Measurements from ENCODE around the gene CAPG. TPM values are rescaled to one million over a fixed set of nuclear protein-coding genes. Genes with fewer than 3 reads are reported as not detected.
A peak's percentile ranks its signal among the peaks of the same experiment; 100 is the strongest.

The CAPG gene
- total RNA-seq, 4 donors from 2014 or later = 18.3 to 92.1 (median 45.2) TPM

- peak overlapping the region; percentile 69 to 94 (median 84) for H3K27ac ChIP-seq
- no peak overlapping the region for H3K4me3 ChIP-seq
- H3K9me3 ChIP-seq = no peaks in the 10 kb centered on the region
- intact Hi-C loops (cut with DNase I; ENCODE audit: low total_unique reads) = no loop called here
- H3K36me3 ChIP-seq = no peaks in the 10 kb centered on the region
- TF ChIP-seq POLR2AphosphoS5 (IDR thresholded peaks at IDR 0.05) = peak; percentile 90 to 95 (median 92)
- TF ChIP-seq CTCF (IDR thresholded peaks at IDR 0.05) = no peak
- TF ChIP-seq EP300 (IDR thresholded peaks at IDR 0.05; ENCODE audit: low read depth) = peak; percentile 63
- TF ChIP-seq POLR2A (IDR thresholded peaks at IDR 0.05) = no peak
- WGBS, 2 donors (ENCODE audit: low coverage in 1 of 2) = 37% methylated on average over 6 of the region's 6 CpGs; no CpG with 5 or more reads in 1 of the 2 donors
- H3K4me1 ChIP-seq = peaks cover 25 to 43% (median 37%) of the 10 kb centered on the region in 4 donors
- in situ Hi-C loops (cut with MboI; ENCODE audit: low pct_ligation_motif_present in 1 of 4, low pct_unique_long_range_greater_than_20kb in 1 of 4, low sequenced_read_pairs in 3 of 4) = no loop called here
- peak; percentile 79 for DNase-seq
- H3K27me3 ChIP-seq = no peaks in the 10 kb centered on the region
Observed at GRCh38 chr2:85433511-85434089, 23.4 kb upstream of the CAPG start.

GRCh38 chr2:85431570-85432205 is 21.5 kb upstream of the CAPG start:
- H3K36me3 ChIP-seq = no peaks in the 10 kb centered on the region
- intact Hi-C loops (cut with DNase I; ENCODE audit: low total_unique reads) = no loop called here
- no peak overlapping the region for H3K27ac ChIP-seq
- in situ Hi-C loops (cut with MboI; ENCODE audit: low pct_ligation_motif_present in 1 of 4, low pct_unique_long_range_greater_than_20kb in 1 of 4, low sequenced_read_pairs in 3 of 4) = no loop called here
- TF ChIP-seq CTCF (IDR thresholded peaks at IDR 0.05) (no peak), POLR2AphosphoS5 (IDR thresholded peaks at IDR 0.05) (no peak), POLR2A (IDR thresholded peaks at IDR 0.05) (no peak), EP300 (IDR thresholded peaks at IDR 0.05; ENCODE audit: low read depth) (no peak)
- no peak for DNase-seq
- H3K4me3 ChIP-seq = no peak overlapping the region
- H3K27me3 ChIP-seq = no peaks in the 10 kb centered on the region
- H3K9me3 ChIP-seq = no peaks in the 10 kb centered on the region
- WGBS, 2 donors (ENCODE audit: low coverage in 1 of 2) = 91 to 100% methylated on average over 1 to 10 of the region's 10 CpGs
- H3K4me1 ChIP-seq = peaks cover 12 to 26% (median 22%) of the 10 kb centered on the region in 4 donors

- Histone ChIP-seq H3K4me3 (no peak overlapping the region), H3K36me3 (no peaks in the 10 kb centered on the region), H3K9me3 (no peaks in the 10 kb centered on the region), H3K27ac (no peak overlapping the region), H3K4me1 (peaks cover 10 to 24% (median 20%) of the 10 kb centered on the region in 4 donors), H3K27me3 (no peaks in the 10 kb centered on the region)
- TF ChIP-seq POLR2AphosphoS5 (IDR thresholded peaks at IDR 0.05) = no peak
- TF ChIP-seq POLR2A (IDR thresholded peaks at IDR 0.05) = no peak
- TF ChIP-seq EP300 (IDR thresholded peaks at IDR 0.05; ENCODE audit: low read depth) = no peak
- no peak for TF ChIP-seq CTCF (IDR thresholded peaks at IDR 0.05)
- DNase-seq = no peak
- in situ Hi-C loops (cut with MboI; ENCODE audit: low pct_ligation_motif_present in 1 of 4, low pct_unique_long_range_greater_than_20kb in 1 of 4, low sequenced_read_pairs in 3 of 4) (no loop called here), intact Hi-C loops (cut with DNase I; ENCODE audit: low total_unique reads) (no loop called here)
- WGBS, 2 donors (ENCODE audit: low coverage in 1 of 2) = 71% methylated on average over 16 of the region's 16 CpGs; no CpG with 5 or more reads in 1 of the 2 donors
Observed at GRCh38 chr2:85430752-85431569, 20.8 kb upstream of the CAPG start.

GRCh38 chr2:85429924-85430289 is 19.7 kb upstream of the CAPG start:
- Histone ChIP-seq H3K36me3 (no peaks in the 10 kb centered on the region), H3K4me1 (peaks cover 10 to 24% (median 20%) of the 10 kb centered on the region in 4 donors), H3K4me3 (no peak overlapping the region), H3K9me3 (no peaks in the 10 kb centered on the region), H3K27ac (no peak overlapping the region), H3K27me3 (no peaks in the 10 kb centered on the region)
- no peak for DNase-seq
- in situ Hi-C loops (cut with MboI; ENCODE audit: low pct_ligation_motif_present in 1 of 4, low pct_unique_long_range_greater_than_20kb in 1 of 4, low sequenced_read_pairs in 3 of 4) (no loop called here), intact Hi-C loops (cut with DNase I; ENCODE audit: low total_unique reads) (no loop called here)
- TF ChIP-seq EP300 (IDR thresholded peaks at IDR 0.05; ENCODE audit: low read depth) = no peak
- no peak for TF ChIP-seq POLR2AphosphoS5 (IDR thresholded peaks at IDR 0.05)
- no peak for TF ChIP-seq POLR2A (IDR thresholded peaks at IDR 0.05)
- no peak for TF ChIP-seq CTCF (IDR thresholded peaks at IDR 0.05)
- 100% methylated on average over 2 of the region's 2 CpGs; no CpG with 5 or more reads in 1 of the 2 donors for WGBS, 2 donors (ENCODE audit: low coverage in 1 of 2)

Data from transverse colon (tissue), 4 donors.